Stimulated activated CD4-positive, alpha-beta T cell treated with anti-CD3 and anti-CD28 coated beads, TNF-alpha, amount 100 ng/mL, for 48 hours (primary cell): ENCODE measurements around the gene SPARCL1.
"Not testable (repeated sequence)": the region's sequence is repeated elsewhere in the genome, so short reads cannot be mapped to it uniquely, and the experiment has no call there.

Experiments
- DNase-seq, 3 donors: peaks; one replicate each; pipeline ENCODE4 v3.0.0-alpha.2; 2020; ENCODE audit warnings: low read depth in 3 of 3

SPARCL1 gene

GRCh38 chr4:87442889-87443288, 86.3 kb downstream of the SPARCL1 start:
- no peak for DNase-seq

GRCh38 chr4:87433342-87433741, 95.8 kb downstream of the SPARCL1 start:
- DNase-seq: no peak

GRCh38 chr4:87430038-87430437, 99.1 kb downstream of the SPARCL1 start:
- no peak for DNase-seq

DNA sequence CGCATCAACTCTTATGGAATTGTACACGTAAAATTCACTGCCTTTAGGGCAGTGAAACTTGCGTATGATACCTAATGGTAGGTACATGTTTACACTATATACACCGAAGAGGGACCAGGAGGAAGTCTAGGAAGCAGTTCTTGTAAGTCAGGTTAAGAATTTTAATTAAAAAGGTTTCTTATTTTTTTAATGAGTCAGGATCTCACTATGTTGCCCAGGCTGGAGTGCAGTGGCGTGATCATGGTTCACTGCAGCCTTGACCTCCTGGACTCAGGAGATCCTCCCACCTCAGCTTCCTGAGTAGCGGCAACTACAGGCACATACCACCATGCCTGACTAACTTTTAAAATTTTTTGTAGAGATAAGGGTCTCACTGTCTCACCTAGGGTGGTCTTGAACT, 100.2 kb downstream of the SPARCL1 start:
- DNase-seq: no peak

DNA sequence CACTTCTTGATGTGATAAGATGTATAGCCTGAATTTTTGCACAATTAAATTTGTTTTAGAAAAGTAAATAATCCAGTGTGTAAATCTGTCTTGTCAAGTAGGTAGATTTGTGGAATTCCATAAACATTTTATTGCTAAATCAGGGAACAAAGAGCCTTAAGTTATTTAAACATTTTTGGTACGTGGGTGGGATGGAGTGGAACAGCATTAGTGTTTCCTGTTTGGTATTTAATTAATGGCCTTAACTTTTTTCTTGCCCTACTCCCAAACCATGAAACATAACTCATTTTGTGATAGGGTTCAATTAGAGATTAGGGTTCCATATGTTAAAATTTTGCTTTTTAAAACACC, 101.7 kb downstream of the SPARCL1 start:
- no peak for DNase-seq

DNA sequence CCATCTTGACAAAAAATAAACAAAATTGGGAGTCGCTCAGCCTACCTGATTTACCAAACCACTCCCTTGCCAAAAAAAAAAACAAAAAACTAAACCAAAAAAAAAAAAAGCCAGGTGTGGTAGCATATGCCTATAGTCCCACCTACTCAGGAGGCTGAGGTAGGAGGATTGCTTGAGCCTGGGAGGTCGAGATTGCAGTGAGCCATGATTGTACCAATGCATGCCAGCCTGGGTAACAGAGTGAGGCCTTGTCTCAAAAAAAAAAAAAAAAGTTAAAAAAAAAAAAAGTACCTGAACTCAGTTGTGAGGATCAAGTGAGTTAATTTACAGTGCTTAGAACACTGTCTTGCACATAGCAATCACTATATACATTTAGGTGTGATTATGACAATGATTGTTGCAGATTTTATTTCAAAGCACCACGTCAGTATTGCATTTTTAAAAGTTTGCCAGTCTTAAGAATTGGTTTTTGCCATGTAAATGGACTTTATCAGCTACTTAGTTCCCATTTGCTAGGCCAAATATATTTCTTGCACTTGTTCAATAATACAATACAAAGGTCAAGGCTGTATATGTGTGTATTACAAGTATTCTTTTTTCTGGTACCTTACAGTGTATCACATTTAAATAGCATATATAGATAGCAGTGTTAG, 102.2 kb downstream of the SPARCL1 start:
- no peak for DNase-seq

- DNase-seq: no peak
These were observed 103.5 kb downstream of the SPARCL1 start for GRCh38 chr4:87425711-87426110.

- not testable (repeated sequence) for DNase-seq
These were observed 105.1 kb downstream of the SPARCL1 start for GRCh38 chr4:87424099-87424543.
